CD4-positive, alpha-beta T cell (primary cell): ENCODE measurements around the gene IST1. TPM values are rescaled to one million over a fixed set of nuclear protein-coding genes. Genes with fewer than 3 reads are reported as not detected.

Source experiments
- ATAC-seq: fragments of 200-7000 bp; cut with Tn5 transposase; one replicate; pipeline ENCODE4 v1.10.0; 2022; ENCODE audit warnings: mild to moderate bottlenecking; ENCODE audit not compliant: poor library complexity
- CTCF ChIA-PET: fragments of 350-600 bp; sonication (Branson Sonifier 250); formaldehyde crosslinking; loops from one replicate; lab custom pipeline; 2021; ENCODE audit warnings: antibody characterized with exemption, inconsistent platforms; lab: Charles Lee
- POLR2A ChIA-PET: fragments of 350-600 bp; sonication (Branson Sonifier 250); formaldehyde crosslinking; loops from one replicate; lab custom pipeline; 2021; ENCODE audit warnings: antibody characterized with exemption, inconsistent platforms; lab: Charles Lee
- DNase-seq, 14 experiments: peaks; one replicate each; pipeline ENCODE4 v3.0.0-alpha.2; 2013 to 2020; ENCODE audit warnings: mixed read lengths in 2 of 14
- H3K27ac ChIP-seq, 2 donors: one replicate each; pipeline versions ENCODE4 v1.5.1 to v1.7.0; 2013; ENCODE audit warnings: low read length in 2 of 2, low read depth in 1 of 2, mild to moderate bottlenecking in 1 of 2
- H3K27me3 ChIP-seq, 2 experiments: 1 replicate in 1 of 2; 2 replicates in 1 of 2; pipeline versions ENCODE4 v1.6.1 to v1.7.0; 2013; ENCODE audit warnings: low read length in 2 of 2, control low read depth in 1 of 2, mild to moderate bottlenecking in 1 of 2, moderate library complexity in 1 of 2; ENCODE audit not compliant: insufficient read depth in 2 of 2, control insufficient read depth in 1 of 2
- H3K36me3 ChIP-seq: one replicate; pipeline ENCODE4 v1.6.1; 2013; ENCODE audit warnings: low read length, control low read depth; ENCODE audit not compliant: insufficient read depth
- H3K4me1 ChIP-seq: one replicate; pipeline ENCODE4 v1.6.1; 2013; ENCODE audit warnings: low read length, control low read depth; ENCODE audit not compliant: insufficient read depth
- H3K4me3 ChIP-seq: one replicate; pipeline ENCODE4 v1.5.1; 2013; ENCODE audit warnings: mild to moderate bottlenecking, low read length, moderate library complexity
- H3K9me3 ChIP-seq, 2 experiments: 1 replicate in 1 of 2; 2 replicates in 1 of 2; pipeline versions ENCODE4 v1.6.1 to v1.7.0; 2013; ENCODE audit warnings: low read length in 2 of 2, mild to moderate bottlenecking in 2 of 2, control low read depth in 1 of 2, moderate library complexity in 1 of 2; ENCODE audit not compliant: control insufficient read depth in 1 of 2, insufficient read depth in 1 of 2
- H3K27ac Mint-ChIP-seq: one replicate; pipeline ENCODE4 v1.8.0; 2020; ENCODE audit warnings: mixed read lengths
- H3K27me3 Mint-ChIP-seq: one replicate; pipeline ENCODE4 v1.8.0; 2021; ENCODE audit warnings: mixed read lengths
- H3K36me3 Mint-ChIP-seq: one replicate; pipeline ENCODE4 v1.8.0; 2021; ENCODE audit warnings: low read depth, mixed read lengths
- H3K4me1 Mint-ChIP-seq: one replicate; pipeline ENCODE4 v1.8.0; 2021; ENCODE audit warnings: low read depth, mixed read lengths
- H3K4me3 Mint-ChIP-seq: one replicate; pipeline ENCODE4 v1.8.0; 2020; ENCODE audit warnings: mild to moderate bottlenecking, mixed read lengths
- H3K9me3 Mint-ChIP-seq: one replicate; pipeline ENCODE4 v1.8.0; 2020; ENCODE audit warnings: mixed read lengths
- intact Hi-C, 2 experiments: fragments of 100-400 bp; cut with DNase I in 1 of 2; cut with micrococcal nuclease in 1 of 2; formaldehyde crosslinking; loops; one replicate each; pipeline versions ENCODE4 v1.15.1 to v1.9.0; 2023 to 2025; cut with DNase I, micrococcal nuclease
- total RNA-seq, 174 experiments: library from RNA in 2 of 174; stranded (reverse) in 2 of 174; gene quantifications; one replicate each; pipeline ENCODE4 v1.2.3 and lab custom pipeline; 2021 to 2026
- TF ChIP-seq, protein P1 (sequence below): fragments of 200-600 bp; IDR thresholded peaks from one replicate; pipeline ENCODE4 v1.8.0; 2022; ENCODE audit warnings: antibody characterized with exemption, mild to moderate bottlenecking

The IST1 gene
- total RNA-seq, 2 experiments from 2014 or later: 411 to 412 TPM

GRCh38 chr16:71919035-71919434 is 23.7 kb downstream of the IST1 start:
- H3K27me3 Mint-ChIP-seq: no peaks in the 10 kb centered on the region
- H3K27ac Mint-ChIP-seq: no peak overlapping the region
- Histone ChIP-seq H3K4me1 (peaks cover 8% of the 10 kb centered on the region), H3K27me3 (no peaks in the 10 kb centered on the region), H3K9me3 (no peaks in the 10 kb centered on the region), H3K36me3 (peaks cover 92% of the 10 kb centered on the region), H3K4me3 (no peak overlapping the region), H3K27ac (no peak overlapping the region)
- intact Hi-C loops: no loop called here
- H3K9me3 Mint-ChIP-seq: no peaks in the 10 kb centered on the region
- peaks cover 96% of the 10 kb centered on the region for H3K36me3 Mint-ChIP-seq
- POLR2A ChIA-PET: interaction anchor here (1.2 kb wide), 1 partner anchor 112 kb away, joined by 3 read pairs; no protein-coding TSS in a partner anchor
- ATAC-seq: no peak
- H3K4me3 Mint-ChIP-seq: no peak overlapping the region
- TF ChIP-seq, protein P1, sequence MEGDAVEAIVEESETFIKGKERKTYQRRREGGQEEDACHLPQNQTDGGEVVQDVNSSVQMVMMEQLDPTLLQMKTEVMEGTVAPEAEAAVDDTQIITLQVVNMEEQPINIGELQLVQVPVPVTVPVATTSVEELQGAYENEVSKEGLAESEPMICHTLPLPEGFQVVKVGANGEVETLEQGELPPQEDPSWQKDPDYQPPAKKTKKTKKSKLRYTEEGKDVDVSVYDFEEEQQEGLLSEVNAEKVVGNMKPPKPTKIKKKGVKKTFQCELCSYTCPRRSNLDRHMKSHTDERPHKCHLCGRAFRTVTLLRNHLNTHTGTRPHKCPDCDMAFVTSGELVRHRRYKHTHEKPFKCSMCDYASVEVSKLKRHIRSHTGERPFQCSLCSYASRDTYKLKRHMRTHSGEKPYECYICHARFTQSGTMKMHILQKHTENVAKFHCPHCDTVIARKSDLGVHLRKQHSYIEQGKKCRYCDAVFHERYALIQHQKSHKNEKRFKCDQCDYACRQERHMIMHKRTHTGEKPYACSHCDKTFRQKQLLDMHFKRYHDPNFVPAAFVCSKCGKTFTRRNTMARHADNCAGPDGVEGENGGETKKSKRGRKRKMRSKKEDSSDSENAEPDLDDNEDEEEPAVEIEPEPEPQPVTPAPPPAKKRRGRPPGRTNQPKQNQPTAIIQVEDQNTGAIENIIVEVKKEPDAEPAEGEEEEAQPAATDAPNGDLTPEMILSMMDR: no peak
- DNase-seq: no peak
- CTCF ChIA-PET: no interaction called here
- peaks cover 43% of the 10 kb centered on the region for H3K4me1 Mint-ChIP-seq

- DNase-seq (no peak), ATAC-seq (no peak)
- Histone ChIP-seq H3K36me3 (peaks cover 96% of the 10 kb centered on the region), H3K27ac (no peak overlapping the region), H3K27me3 (no peaks in the 10 kb centered on the region), H3K4me3 (no peak overlapping the region), H3K4me1 (peaks cover 4% of the 10 kb centered on the region), H3K9me3 (no peaks in the 10 kb centered on the region)
- CTCF ChIA-PET: interaction anchor here (0.9 to 1.0 kb wide), 2 partner anchors 19 to 23 kb away, joined by 3 to 4 read pairs; no protein-coding TSS in a partner anchor
- Mint-ChIP-seq H3K27me3 (no peaks in the 10 kb centered on the region), H3K27ac (no peak overlapping the region), H3K36me3 (peaks cover 100% of the 10 kb centered on the region), H3K4me1 (peaks cover 27% of the 10 kb centered on the region), H3K9me3 (no peaks in the 10 kb centered on the region), H3K4me3 (no peak overlapping the region)
- POLR2A ChIA-PET: no interaction called here
- TF ChIP-seq, protein P1: no peak
- intact Hi-C loops: no loop called here
Observed at GRCh38 chr16:71920658-71921057, 25.3 kb downstream of the IST1 start.

DNA sequence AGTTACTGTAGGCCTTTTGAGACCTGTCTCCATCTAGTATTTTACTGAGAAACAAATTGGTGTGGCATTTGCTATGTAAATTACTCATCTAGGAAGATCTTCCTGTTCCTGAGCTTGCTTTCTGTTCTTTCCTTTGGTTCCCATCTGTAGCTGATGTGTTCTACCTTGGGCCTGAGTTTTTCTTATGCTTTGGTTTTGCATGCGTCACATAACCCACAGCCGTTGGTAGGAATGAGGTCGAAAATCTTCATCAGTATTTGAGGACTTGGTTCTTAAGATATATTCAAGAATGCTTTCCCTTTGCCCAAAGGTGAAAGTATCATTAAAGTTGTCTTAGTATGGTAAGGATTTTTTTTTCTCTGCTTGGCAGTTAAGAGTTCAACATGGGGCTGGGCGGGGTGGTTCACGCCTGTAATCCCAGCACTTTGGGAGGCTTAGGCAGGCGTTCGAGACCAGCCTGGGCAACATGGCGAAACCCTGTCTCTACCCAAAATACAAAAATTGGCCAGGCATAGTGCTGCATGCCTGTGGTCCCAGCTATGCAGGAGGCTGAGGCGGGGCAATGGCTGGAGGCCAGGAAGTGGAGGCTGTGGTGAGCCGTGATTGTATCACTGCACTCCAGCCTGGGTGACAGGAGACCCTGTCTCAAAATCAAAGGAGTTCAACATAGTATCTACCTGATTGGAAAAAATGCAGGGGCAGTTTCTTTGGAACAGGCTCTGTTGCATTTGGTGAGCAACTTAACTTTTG is 28.8 kb downstream of the IST1 start:
- ChIA-PET CTCF (interaction anchor here (1.0 to 1.4 kb wide), 2 partner anchors 19 to 37 kb away, joined by 3 read pairs; no protein-coding TSS in a partner anchor), POLR2A (no interaction called here)
- Histone ChIP-seq H3K4me1 (peaks cover 3% of the 10 kb centered on the region), H3K4me3 (no peak overlapping the region), H3K36me3 (peaks cover 94% of the 10 kb centered on the region), H3K27me3 (no peaks in the 10 kb centered on the region), H3K27ac (no peak overlapping the region), H3K9me3 (no peaks in the 10 kb centered on the region)
- Mint-ChIP-seq H3K9me3 (no peaks in the 10 kb centered on the region), H3K4me3 (no peak overlapping the region), H3K4me1 (peaks cover 14% of the 10 kb centered on the region), H3K27me3 (no peaks in the 10 kb centered on the region), H3K27ac (peak overlapping the region; percentile 6), H3K36me3 (peaks cover 96% of the 10 kb centered on the region)
- DNase-seq (no peak), ATAC-seq (no peak)
- TF ChIP-seq, protein P1: no peak
- intact Hi-C loops: no loop called here
